GM19238 (cell line): Measurements from ENCODE around the gene RPL35.
A peak's percentile ranks its signal among the peaks of the same experiment; 100 is the strongest.
"Not testable (repeated sequence)": the region's sequence is repeated elsewhere in the genome, so short reads cannot be mapped to it uniquely, and the experiment has no call there.

Experiments used
- DNase-seq: peaks from one replicate; pipeline ENCODE4 v3.0.0; 2011; ENCODE audit warnings: low spot score; ENCODE audit not compliant: insufficient read length

Gene RPL35

GRCh38 chr9:124852829-124853531 is 8.8 kb downstream of the RPL35 start, which contains the start of gene WDR38:
Gene WDR38 (plus strand): TSS chr9:124853460. CDS start chr9:124853532, 72 bp downstream.
- peak; percentile 77 for DNase-seq

DNA sequence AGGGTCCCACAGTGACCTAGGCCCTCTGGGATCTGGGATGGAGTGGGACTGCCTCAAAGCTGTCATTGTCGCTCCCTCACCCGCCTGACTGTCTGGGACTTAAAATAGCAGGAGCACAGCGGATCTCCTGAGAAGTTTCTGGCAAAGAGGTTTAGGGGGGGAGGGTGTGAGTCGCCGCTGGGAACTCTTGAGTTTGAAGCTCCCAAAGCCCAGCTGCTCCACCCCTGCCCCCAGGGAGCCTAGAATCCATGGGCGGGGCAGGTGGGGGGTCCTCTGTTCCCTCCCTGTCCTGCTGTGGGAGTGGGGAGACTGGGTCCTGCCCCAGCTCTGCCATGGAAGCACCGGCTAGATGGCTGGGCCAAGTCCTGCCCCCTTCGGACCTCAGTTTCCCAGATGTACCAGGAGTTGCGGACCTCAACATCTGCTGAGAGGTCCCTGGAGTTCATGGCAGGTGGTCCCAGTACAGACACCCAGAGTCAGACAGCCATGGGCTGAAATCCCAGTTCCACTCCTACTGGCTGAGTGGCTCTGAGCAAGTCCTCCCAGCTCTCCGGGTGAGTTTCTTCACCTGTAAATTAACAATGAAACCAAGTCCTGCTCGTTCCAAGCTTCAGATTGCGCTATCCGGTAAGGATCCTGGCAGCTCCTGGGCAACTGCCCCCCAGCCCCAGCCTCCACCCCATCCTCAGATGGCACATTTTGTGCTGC is 9.5 kb downstream of the RPL35 start:
- DNase-seq, result no peak

DNA sequence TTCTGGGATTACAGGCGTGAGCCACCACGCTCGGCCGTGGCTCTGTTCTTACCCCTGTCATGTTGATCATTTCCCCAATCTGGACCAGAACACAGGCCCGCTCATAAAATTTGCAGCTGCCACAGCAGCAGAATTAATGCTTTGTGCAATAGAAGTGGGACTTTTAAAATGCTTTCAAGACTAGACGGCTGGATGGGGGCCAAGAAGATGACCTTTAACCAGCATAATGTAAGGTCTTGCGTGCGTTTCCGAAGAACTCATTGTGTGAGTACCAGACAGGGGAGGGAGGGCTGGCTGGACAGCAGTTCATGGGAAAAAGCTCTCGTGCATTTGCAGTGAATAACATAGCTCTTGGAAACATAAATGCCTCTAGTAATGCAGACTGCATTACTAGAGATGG is 12.0 kb downstream of the RPL35 start:
- DNase-seq, result no peak

DNA sequence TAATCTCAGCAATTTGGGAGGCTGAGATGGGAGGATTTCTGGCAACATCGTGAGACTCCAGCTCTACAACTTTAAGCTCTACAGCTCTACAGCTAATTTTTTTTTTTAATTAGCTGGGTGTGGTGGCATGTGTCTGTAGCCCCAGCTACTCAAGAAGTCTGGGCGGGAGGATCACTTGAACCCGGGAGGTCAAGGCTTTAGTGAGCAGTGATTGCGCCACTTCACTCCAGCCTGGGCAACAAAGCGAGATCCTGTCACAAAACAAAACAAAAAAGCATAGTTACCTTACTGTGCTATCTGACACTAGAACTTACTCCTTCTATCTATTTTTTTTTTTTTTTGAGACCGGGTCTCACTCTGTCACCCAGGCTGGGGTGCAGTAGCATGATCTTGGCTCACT is 14.8 kb downstream of the RPL35 start:
- no peak for DNase-seq

- not testable (repeated sequence) for DNase-seq
Observed at GRCh38 chr9:124846467-124846866, 15.3 kb downstream of the RPL35 start.

GRCh38 chr9:124844291-124844690 is 17.5 kb downstream of the RPL35 start:
- no peak for DNase-seq

GRCh38 chr9:124843456-124844034 is 18.2 kb downstream of the RPL35 start:
- no peak for DNase-seq

DNA sequence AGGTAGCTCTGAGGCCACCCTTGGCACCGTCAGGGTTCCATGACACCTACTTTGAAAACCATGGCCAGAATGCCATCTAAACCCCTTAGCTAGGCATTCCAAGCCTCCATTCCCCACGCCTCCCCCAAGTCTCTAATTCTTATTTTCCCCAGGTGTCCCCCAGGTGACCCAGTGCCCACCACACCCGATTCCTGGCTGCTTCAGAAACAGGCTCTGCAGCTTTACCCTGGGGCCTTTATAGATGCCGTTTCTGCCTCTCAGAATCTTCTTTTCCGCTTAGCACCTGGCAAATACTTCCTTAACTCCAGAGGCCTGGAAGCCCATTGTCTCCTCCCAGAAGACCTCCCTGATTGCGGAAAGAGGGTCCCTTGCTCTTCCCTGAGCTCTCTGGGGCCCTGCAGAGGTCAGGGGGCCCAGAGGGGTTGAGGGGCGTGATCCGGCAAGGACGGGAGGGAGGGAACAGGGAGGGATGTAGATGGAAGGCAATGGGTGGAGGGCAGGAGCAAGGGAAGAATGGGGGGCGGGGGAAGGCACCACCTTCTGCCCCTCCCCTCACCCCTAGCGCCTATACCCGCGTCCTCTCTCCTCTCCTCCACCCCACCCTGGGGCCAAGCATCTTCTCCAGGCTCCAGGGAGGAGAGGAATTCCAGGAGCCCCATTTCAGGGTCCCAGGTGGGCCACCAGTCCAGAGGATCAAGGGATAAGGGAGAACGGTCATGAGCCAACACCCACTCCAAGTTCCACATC is 20.5 kb downstream of the RPL35 start:
- DNase-seq, result no peak

DNA sequence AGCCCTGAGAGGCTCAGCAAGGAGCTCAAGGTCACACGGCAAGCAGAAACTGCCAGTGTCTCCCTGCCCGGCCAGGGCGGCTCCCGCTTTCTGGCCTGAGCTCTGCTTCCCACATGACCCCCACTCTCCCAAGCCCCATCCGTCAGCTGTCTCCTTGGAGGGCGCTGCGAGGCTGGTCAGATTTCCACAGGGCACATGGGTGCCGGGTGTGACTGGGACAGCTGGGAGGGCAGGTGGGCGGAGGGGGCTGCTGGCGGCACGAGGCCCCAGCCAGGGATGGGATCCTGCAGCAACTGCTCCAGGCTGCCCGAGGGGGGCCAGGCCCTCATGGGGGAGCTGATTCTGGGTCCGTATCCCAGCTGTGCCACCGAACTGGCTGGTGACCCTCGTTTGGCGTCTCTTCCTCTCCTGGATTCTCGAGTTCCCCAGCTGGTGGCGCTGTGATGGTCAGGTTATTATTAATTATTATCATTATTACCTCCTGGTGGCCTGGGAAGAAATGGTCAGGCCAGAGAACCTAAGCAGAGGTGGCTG is 21.4 kb downstream of the RPL35 start:
- no peak for DNase-seq

GRCh38 chr9:124839612-124840299 is 22.0 kb downstream of the RPL35 start:
- DNase-seq, result no peak

- not testable (repeated sequence) for DNase-seq
Observed at GRCh38 chr9:124838567-124839275, 23.0 kb downstream of the RPL35 start.

GRCh38 chr9:124838132-124838531 is 23.6 kb downstream of the RPL35 start:
- not testable (repeated sequence) for DNase-seq

GRCh38 chr9:124835026-124835557 is 26.7 kb downstream of the RPL35 start:
- no peak for DNase-seq

- DNase-seq, result no peak
Observed at GRCh38 chr9:124834591-124834990, 27.2 kb downstream of the RPL35 start.

GRCh38 chr9:124831642-124832364 is 30.0 kb downstream of the RPL35 start:
- DNase-seq, result no peak

DNA sequence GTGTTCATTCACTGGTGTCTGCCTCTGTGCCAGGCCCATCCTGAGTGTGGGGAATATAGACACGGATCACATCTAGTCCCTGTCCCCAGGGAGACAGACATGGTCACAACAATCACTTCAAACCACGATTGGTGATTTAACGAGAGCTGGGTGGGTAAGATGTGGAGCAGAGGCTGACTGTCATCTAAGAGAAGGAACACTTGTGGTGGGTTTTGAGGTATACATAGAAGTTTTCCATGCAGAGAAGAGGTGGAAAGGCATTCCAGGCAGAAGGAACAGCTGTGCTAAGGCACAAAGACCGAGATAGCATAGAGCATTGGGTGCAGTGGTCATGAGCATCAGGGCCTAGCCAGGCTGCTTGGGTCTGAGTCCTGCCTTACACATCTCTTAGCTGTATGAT is 31.2 kb downstream of the RPL35 start:
- no peak for DNase-seq

- no peak for DNase-seq
Observed at GRCh38 chr9:124829334-124829669, 32.5 kb downstream of the RPL35 start.

GRCh38 chr9:124828489-124829333 is 33.0 kb downstream of the RPL35 start:
- no peak for DNase-seq
